ENCODE data around the gene TP53TG3.
"Not testable (repeated sequence)": the region's sequence is repeated elsewhere in the genome, so short reads cannot be mapped to it uniquely, and the experiment has no call there.

The TP53TG3 gene, protein sequence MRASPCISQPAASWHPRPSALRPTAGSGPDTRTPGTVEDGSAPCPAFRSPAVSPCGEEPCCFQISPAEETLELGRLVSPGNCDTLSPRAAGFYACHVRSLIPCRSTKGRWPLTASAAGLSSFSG

GRCh38 chr16:32676065-32676464 lies at the start of gene TP53TG3:
Gene TP53TG3, minus strand, starts transcription at chr16:32676165. Its CDS starts 68 bp downstream, at chr16:32676097.
- H3K4me1 ChIP-seq (ENCODE audit: insufficient read depth, low read length); H3K27me3 ChIP-seq (ENCODE audit: insufficient read depth, low read length); H3K9me3 ChIP-seq (ENCODE audit: low read length); H3K36me3 ChIP-seq (ENCODE audit: insufficient read depth, low read length); H3K4me3 ChIP-seq (ENCODE audit: low read length); H2AFZ ChIP-seq (ENCODE audit: low read depth, low read length): not testable (repeated sequence)

DNA sequence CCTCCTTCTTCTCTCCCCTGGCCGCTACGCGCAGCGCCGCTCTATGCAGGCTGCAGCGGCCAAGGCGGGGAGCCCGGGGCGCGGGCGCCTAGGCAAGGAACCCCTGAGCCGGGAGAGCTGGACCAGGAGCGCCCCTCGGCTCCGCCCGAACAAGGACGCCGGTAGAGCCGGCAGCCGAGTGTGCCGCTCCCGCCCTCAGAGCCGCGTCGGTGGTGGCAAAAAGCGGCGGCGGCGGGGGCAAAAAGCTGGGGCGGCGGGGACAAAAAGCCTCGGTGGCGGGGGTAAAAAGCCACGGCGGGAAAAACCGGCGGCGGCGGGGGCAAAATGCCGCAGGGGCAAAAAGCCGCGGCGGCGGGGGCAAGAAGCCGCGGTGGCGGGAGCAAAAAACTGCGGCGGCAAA lies 25.1 kb downstream of the TP53TG3 start:
- not testable (repeated sequence) for H2AFZ ChIP-seq (ENCODE audit: low read depth, low read length); H3K9me3 ChIP-seq (ENCODE audit: low read length); H3K4me1 ChIP-seq (ENCODE audit: insufficient read depth, low read length); H3K36me3 ChIP-seq (ENCODE audit: insufficient read depth, low read length); H3K4me3 ChIP-seq (ENCODE audit: low read length); H3K27me3 ChIP-seq (ENCODE audit: insufficient read depth, low read length)

- H3K4me3 ChIP-seq (ENCODE audit: low read length); H3K9me3 ChIP-seq (ENCODE audit: low read length); H3K36me3 ChIP-seq (ENCODE audit: insufficient read depth, low read length); H2AFZ ChIP-seq (ENCODE audit: low read depth, low read length); H3K4me1 ChIP-seq (ENCODE audit: insufficient read depth, low read length); H3K27me3 ChIP-seq (ENCODE audit: insufficient read depth, low read length): not testable (repeated sequence)
These were observed 28.4 kb downstream of the TP53TG3 start for GRCh38 chr16:32647562-32647961.

DNA sequence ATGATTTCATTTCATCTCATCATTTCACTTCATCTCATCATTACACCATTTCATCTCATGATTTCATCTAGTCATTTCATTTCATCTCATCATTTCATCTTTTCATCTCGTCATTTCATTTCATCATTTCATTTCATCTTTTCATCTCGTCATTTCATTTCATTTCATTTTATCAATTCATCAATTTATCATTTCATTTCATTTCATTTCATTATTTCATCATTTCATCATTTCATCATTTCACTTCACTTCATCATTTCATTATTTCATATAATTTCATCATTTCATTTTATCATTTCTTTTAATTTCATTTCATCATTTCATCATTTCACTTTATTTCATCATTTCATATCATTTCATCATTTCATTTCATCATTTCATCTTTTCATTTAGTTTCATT lies 29.2 kb downstream of the TP53TG3 start:
- not testable (repeated sequence) for H2AFZ ChIP-seq (ENCODE audit: low read depth, low read length); H3K36me3 ChIP-seq (ENCODE audit: insufficient read depth, low read length); H3K9me3 ChIP-seq (ENCODE audit: low read length); H3K27me3 ChIP-seq (ENCODE audit: insufficient read depth, low read length); H3K4me3 ChIP-seq (ENCODE audit: low read length); H3K4me1 ChIP-seq (ENCODE audit: insufficient read depth, low read length)

- H3K27me3 ChIP-seq (ENCODE audit: insufficient read depth, low read length); H3K4me1 ChIP-seq (ENCODE audit: insufficient read depth, low read length); H2AFZ ChIP-seq (ENCODE audit: low read depth, low read length); H3K4me3 ChIP-seq (ENCODE audit: low read length); H3K9me3 ChIP-seq (ENCODE audit: low read length); H3K36me3 ChIP-seq (ENCODE audit: insufficient read depth, low read length): not testable (repeated sequence)
These were observed 29.8 kb downstream of the TP53TG3 start for GRCh38 chr16:32646177-32646576.

- not testable (repeated sequence) for H3K36me3 ChIP-seq (ENCODE audit: insufficient read depth, low read length); H3K9me3 ChIP-seq (ENCODE audit: low read length); H3K4me1 ChIP-seq (ENCODE audit: insufficient read depth, low read length); H3K27me3 ChIP-seq (ENCODE audit: insufficient read depth, low read length); H3K4me3 ChIP-seq (ENCODE audit: low read length); H2AFZ ChIP-seq (ENCODE audit: low read depth, low read length)
These were observed 30.6 kb downstream of the TP53TG3 start for GRCh38 chr16:32645278-32645908.

DNA sequence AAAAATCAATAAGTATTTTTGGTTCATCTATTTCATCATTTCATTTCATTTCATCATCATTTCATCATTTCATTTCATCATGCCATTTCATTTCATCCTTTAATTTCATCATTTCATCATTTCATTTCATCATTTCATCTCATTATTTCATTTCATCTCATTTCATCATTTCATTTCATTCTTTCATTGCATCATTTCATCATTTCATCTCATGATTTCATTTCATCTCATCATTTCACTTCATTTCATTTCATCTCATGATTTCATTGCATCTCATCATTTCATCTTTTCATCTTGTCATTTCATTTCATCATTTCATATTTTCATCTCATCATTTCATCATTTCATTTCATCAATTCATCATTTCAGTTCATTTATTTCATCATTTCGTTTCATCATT lies 31.2 kb downstream of the TP53TG3 start:
- not testable (repeated sequence) for H3K4me1 ChIP-seq (ENCODE audit: insufficient read depth, low read length); H3K9me3 ChIP-seq (ENCODE audit: low read length); H3K27me3 ChIP-seq (ENCODE audit: insufficient read depth, low read length); H2AFZ ChIP-seq (ENCODE audit: low read depth, low read length); H3K36me3 ChIP-seq (ENCODE audit: insufficient read depth, low read length); H3K4me3 ChIP-seq (ENCODE audit: low read length)

DNA sequence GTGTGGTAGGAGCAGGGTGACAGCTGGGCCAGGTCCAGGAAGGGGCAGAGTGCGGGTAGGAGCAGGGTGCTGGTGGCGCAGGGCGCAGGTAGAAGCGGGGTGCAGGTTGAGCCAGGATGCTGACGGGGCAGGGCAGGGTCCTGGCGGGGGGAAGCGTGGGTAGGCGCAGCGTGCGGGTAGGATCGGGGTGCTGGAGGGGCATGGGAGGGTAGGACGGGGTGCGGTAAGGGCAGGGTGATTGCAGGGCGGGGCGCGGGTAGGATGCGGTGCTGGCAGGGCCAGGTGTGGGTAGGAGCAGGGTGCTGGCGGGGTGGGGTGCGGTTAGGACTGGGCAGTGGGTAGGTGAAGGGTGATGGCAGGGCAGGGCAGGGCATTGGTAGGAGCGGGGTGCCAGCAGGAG lies 38.4 kb downstream of the TP53TG3 start:
- H2AFZ ChIP-seq (ENCODE audit: low read depth, low read length); H3K36me3 ChIP-seq (ENCODE audit: insufficient read depth, low read length); H3K4me1 ChIP-seq (ENCODE audit: insufficient read depth, low read length); H3K9me3 ChIP-seq (ENCODE audit: low read length); H3K4me3 ChIP-seq (ENCODE audit: low read length); H3K27me3 ChIP-seq (ENCODE audit: insufficient read depth, low read length): not testable (repeated sequence)

DNA sequence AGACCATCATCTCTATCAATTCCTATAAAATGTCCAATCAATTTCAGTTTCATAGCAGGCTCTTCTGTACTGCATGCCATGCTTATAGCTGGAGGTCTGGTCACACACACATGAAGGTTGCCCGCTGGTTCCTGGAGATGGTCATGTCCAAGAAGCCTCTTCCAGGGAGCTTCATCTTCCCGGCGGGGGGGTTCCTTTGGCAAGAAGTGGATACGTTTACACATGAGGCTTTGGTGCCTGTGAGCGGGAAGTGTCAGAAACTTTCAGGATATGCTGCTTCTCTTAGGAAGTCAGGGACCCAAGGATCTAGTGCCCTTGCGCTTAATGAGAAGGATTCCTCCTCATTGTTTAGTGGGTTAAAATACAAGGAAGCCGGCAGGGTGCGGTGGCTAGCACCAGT lies 43.9 kb downstream of the TP53TG3 start:
- not testable (repeated sequence) for H2AFZ ChIP-seq (ENCODE audit: low read depth, low read length); H3K27me3 ChIP-seq (ENCODE audit: insufficient read depth, low read length); H3K4me1 ChIP-seq (ENCODE audit: insufficient read depth, low read length); H3K36me3 ChIP-seq (ENCODE audit: insufficient read depth, low read length); H3K4me3 ChIP-seq (ENCODE audit: low read length); H3K9me3 ChIP-seq (ENCODE audit: low read length)
